ENCODE data around the gene RAD23B. TPM values are rescaled to one million over a fixed set of nuclear protein-coding genes. Genes with fewer than 3 reads are reported as not detected.

The RAD23B gene
- polyA plus RNA-seq, 4 donors = 120 to 164 (median 142) TPM

DNA sequence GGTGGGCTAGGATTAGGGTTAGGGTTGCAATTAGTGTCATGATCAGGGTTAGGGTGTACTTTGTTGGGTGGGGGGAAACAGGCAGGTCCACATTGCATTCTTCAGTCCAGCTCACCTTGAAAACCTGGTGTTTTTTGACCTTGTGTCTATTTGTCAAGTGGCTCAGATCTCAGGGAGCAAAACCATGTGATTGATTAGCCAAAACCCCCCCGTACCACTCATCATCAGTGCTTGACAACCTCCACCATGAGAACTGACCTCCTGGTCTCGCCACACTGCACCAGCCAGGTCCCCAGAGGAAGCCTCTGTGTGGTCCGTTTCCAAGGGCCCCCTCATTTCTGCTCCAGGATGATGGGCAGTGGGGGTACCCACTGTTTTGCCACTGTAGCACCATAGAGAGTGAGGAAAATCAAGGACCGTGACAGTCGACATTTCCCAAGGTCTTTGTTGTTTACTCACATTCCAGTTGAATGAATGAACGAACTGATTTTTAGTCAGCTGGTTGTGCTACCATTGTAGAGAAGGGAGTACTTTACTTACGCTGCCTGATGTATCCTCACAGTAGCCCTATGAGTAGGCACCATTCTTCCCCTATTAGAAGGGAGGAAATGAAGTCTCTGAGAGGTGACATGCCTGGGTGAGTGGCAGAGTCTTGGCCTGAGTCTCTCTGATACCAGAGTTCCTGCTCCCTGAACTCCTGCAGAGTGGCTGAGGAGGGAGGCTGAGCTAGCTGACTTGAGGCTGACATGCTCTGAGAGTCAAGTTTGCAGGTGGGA is 84.8 kb downstream of the RAD23B start:
- DNase-seq (ENCODE audit: low read depth in 4 of 4, low spot score in 3 of 4) = no peak

DNA sequence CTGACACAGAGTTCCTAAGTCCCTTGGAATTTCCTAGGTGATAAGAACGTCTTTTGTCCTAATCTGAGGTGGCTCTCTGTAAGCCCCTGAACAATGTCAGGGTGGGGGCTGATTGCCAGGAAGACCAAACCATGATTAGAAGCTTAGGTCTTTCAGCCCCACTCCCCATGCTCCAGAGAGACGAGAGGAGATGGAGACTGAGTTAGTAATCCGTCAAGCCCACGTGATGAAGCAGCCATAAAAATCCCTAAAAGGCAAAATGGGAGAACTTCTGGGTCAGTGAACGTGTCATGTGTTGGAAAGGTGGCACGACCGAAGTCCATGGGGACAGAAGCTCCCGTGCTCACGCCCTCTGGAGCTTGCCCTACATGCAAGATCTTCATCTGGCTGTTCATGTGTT is 85.6 kb downstream of the RAD23B start:
- no peak for DNase-seq (ENCODE audit: low read depth in 4 of 4, low spot score in 3 of 4)

DNA sequence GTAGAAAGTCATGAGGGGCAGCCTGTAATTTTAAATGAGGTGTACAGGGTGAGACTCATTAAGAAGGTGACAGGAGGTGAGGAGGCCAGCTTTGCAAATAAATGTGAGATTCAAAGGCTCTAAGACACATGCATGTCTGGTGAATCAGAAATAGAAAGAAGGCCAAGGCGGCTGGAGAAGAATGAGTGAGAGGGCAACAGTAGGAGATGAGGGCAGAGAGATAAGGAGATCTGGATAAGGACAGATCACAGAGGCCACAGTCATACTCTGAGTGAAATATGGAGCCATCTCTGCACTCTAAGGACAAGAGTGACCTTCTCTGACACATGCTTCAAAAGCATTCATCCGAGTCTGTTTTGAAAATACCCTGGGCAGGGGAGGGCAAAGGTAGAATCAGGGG is 90.7 kb downstream of the RAD23B start:
- DNase-seq (ENCODE audit: low read depth in 4 of 4, low spot score in 3 of 4) = no peak

DNA sequence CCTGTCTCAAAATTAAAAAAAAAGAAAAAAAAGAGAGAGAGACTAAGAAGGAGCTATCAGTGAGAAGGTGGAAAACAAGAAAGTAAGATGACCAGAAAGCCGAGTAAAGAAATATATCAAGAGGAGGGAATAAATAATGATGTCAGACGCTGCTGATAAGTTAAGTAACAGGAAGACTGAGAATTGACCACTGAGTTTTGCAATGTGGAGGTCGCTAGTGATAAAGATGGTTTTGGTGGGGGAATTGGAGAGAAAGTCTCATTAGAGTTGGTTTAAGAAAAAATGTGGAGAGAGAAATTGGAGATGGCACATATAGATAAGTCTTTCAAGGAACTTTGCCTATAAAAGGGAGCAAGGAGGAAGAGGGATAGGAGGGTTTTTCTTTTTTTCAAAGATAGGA is 91.9 kb downstream of the RAD23B start:
- no peak for DNase-seq (ENCODE audit: low read depth in 4 of 4, low spot score in 3 of 4)

DNA sequence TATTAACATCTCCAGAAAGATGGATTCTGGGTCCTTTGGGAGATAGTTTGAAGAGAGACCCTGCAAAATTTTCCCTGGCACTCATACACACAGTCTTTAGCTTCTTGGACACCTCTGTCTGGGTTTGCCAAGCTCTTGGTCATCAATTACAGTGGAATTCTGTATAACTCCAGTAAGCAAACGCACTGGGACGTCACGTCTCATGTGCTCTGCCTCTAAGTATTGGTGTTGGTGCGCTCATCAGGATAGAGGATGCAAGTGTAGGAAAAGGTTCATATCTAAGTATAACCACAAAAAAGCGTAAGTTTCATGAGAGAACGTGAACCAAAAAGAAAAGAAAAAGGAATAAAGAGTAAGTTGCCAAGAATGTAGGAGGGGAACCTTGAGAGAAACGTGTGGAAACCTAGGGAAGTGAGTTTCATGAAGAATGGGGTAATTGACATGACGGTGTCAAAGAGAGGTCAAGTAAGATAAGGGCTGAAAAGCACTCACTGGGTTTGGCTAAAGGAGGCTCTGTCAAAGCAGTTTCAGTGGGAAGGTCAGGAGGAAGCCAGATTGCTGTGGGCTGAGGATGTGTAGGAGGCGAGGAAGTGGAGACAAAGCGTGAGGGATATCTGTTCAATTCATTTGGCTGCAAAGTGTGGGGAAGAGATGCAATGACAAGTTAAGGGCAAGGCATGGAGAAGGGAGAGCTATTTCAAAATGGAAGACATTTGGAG is 92.7 kb downstream of the RAD23B start:
- no peak for DNase-seq (ENCODE audit: low read depth in 4 of 4, low spot score in 3 of 4)

DNA sequence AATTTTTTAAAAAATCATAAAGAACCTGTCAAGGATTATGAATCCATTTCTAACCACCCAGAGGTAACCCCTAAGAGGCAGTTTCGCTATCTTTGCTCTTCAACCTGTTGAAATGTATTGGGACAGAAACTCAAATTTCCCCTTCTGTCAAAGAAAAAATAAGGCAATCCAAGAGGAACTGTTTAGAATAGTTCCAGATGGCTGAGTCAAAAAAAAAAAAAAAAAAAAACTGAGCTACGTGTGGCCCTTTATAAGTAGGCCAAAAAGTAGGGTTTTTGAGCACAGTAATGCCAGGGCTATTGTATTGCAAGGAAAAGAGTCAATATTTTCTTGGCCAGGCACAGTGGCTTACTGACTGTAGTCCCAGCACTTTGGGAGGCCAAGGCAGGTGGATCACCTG is 94.9 kb downstream of the RAD23B start:
- no peak for DNase-seq (ENCODE audit: low read depth in 4 of 4, low spot score in 3 of 4)

Other genes with a start within 250 kb of the RAD23B start
- 100 to 1,000 TPM in 1 of 4 donors, 1 to 10 TPM in 3; 6.0 to 127 (median 8.8) TPM for gene KLF4, start 206.5 kb downstream of the RAD23B start, polyA plus RNA-seq (ENCODE audit: insufficient read length in 4 of 4)

All from left renal pelvis (tissue), 4 donors.